SH-SY5Y (cell line): ENCODE measurements around the gene MSLN.

Experiments
- GATA2 ChIP-seq: IDR thresholded peaks from 2 replicates; pipeline ENCODE4 v1.6.1; 2011; ENCODE audit warnings: mild to moderate bottlenecking, low read depth, low read length
- GATA3 ChIP-seq: IDR thresholded peaks from 2 replicates; pipeline ENCODE4 v1.6.1; 2011; ENCODE audit warnings: low read depth, mild to moderate bottlenecking, low read length, moderate library complexity

DNA sequence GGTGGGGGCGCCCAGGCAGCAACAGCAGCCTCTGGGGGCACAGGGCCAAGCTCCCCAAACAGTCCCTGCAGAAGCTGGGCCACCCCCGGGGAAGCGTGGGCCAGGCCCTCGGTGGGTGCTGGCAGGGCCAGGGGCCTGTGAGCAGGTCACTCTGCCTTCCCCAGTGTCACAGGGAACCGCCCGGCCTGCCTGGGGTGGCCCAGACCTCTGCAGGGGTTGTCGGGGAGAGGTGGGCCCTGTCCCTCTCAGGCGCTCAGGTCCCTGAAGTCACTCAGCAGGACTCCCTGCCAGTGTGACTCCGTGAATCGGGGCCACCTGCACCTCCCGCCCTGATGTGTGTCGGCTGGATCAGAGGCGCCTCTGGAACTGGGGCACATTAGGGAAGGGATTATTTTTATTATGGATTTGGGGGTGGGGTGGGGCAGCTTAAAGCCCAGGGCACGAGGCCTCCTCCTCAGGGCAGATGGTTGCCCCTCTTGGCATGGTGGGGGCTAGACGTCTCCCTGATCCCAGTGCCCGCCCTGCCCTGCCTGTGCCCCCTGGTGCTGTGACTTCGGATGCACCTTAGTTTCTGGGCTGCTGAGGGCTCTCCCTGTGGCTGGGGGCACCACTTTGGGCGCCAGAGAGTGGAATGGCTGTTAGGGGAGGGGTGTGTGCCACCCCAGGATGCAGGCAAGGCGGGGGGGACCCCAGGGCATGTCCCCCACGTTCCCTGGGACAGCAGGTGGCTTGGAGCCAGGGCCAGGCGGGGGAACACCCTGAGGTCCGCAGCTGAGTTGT, 41.2 kb downstream of the MSLN start:
- TF ChIP-seq GATA2: no peak
- no peak for TF ChIP-seq GATA3
